Skeletal muscle cell (primary cell): ENCODE data around the gene TNF.
"Not testable (repeated sequence)": the region's sequence is repeated elsewhere in the genome, so short reads cannot be mapped to it uniquely, and the experiment has no call there.

ENCODE experiments used
- DNase-seq: peaks from one replicate; pipeline ENCODE4 v3.0.0-alpha.2; 2010; ENCODE audit warnings: low read depth
- H3K4me3 ChIP-seq: 2 replicates; pipeline ENCODE4 v1.5.1; 2011; ENCODE audit warnings: low read depth, mild to moderate bottlenecking, control low read depth, low read length, moderate library complexity

Gene TNF

DNA sequence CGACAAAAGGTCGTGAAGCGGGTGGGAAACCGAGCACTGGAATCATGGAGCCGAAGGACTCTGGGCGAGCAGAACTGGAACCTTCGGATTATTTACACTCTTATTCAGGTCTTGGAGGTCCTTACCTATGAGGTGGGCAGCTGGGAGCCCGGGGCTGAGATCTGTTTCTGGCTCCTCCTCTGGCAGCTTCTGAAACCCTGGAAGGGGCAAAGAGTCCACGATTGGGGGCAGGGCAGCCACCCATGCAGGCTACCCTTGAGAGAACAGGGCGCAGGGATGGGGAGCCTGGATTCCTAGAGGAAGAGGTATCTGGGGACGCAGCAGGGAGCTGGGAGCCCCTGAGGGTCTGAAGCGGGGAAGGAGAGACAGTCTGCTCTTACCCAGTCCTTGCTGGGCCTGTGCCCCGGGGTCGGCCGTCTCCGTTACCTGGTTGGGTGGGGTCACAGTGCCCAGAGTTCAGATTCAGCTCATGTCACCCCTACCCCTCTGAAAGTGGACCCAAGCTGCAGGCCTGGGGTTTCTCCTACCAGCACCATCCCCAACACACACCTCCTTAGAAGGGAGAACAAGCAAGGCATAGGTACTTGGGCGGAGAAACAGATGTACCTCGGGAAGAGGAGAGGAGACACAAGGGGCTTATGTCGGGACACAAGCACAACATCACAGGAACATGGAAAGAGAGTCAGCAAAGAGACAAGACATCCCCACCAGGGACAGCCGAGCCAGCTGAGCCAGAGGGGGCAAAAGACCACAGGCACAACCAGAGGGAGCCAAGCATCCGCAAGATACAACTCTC, 6.3 kb downstream of the TNF start:
- peak overlapping the region; percentile 85 for H3K4me3 ChIP-seq
- no peak for DNase-seq

DNA sequence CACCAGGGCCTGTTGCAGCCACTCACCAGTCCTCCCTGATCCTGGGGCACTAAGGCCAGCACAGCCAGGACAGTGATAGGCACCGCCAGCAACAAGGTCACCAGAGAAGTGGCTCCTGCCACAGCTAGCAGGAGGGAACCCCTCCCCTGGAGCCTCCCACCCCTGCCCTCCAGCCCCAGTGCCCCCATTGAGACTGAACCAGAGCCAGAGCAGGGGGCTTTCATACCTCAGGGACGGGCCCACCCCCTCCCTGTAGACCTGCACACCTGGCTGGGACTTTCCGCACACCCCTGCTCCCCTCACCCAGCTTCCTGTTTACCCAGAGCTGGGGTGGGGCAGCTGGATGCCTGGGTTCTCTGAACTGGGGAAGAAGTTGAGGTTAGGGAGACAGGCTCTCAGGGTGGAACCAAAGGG, 6.9 kb downstream of the TNF start, which contains the start of gene LTB:
TSS of gene LTB (minus strand) at position 195 of the 414 bp plus-strand sequence. CDS start at position 188, 7 bp downstream.
- DNase-seq: no peak
- H3K4me3 ChIP-seq: peak within 1 kb of the TSS; percentile 85

DNA sequence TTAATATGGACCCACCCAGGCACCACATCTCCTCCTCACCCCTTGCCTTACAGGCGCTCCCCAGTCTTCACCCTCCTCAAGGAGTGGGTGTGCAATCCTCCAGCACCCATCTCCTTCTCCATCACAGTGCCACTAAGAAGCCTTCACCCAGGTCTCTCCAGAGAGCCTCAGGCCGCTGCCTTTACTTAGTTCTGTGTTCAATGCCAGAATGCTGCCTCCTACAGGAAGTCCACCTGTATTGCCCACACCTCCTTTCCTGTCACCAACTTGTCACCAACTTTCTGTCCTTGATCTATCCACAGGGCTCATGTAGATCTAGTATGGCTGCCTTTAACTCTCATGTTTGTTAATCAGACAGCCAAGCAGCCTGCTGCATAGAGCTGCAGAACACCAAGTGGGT, 10.1 kb downstream of the TNF start:
- DNase-seq: no peak
- H3K4me3 ChIP-seq: no peak overlapping the region

DNA sequence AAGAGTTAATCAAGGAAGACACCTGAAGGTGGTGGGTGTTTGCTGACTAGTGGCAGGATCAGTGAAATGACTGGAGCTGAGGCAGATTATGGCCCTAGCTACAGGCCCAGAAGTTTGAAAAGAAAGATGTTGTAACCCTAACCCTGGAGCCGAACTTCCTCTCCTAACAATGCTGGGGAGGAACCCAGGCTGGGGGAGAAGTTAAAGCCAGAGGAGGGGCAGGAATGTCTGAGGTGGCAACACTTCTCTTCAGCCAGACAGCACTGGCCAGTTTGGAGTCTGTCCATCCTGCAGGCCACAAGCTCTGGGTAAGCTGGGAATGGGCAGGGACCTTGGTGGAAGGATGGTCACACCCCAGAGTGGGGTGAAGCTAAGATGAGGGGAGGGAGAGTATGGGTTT, 10.6 kb downstream of the TNF start, which contains the start of gene LST1:
TSS of gene LST1 (plus strand) at position 270 of the 400 bp plus-strand sequence. CDS start 1,023 bp downstream, outside the sequence.
- H3K4me3 ChIP-seq: no peak within 1 kb of the TSS

DNA sequence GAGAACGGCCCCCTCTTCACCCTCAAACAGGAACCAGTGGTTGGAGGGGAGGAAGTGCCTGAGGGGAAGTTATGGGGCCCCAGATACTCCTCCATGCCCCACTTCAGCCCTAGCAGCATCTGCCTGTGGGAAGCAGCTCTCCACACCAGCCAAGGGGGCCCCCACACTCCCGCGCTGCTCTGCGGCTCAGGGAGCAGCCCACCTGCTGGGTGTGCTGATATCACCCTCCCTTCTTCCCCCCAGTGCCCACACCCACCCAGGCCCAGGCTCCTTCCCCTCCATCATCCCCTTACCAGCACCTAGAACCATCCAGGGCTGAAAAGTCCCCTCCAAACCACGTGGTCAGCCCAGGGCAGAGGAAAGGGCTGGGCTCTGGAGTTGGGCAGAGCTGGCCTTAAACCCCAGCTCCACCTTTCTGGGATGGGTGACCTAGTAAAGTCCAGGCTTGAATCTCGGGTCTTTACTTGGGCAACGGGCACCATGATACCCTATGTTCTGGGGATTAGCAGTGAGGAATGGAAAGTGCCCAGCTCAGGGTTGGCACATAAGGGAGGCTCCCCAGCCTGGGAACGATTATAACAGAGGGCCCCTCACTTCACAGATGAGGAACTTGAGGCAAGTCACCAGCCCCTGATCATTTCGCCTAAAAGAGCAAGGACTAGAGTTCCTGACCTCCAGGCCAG, 11.4 kb downstream of the TNF start:
- no peak for DNase-seq
- no peak overlapping the region for H3K4me3 ChIP-seq

More for the DNA sequence above, 10.6 kb downstream of the TNF start, which contains the start of gene LST1:
- no peak for DNase-seq

DNA sequence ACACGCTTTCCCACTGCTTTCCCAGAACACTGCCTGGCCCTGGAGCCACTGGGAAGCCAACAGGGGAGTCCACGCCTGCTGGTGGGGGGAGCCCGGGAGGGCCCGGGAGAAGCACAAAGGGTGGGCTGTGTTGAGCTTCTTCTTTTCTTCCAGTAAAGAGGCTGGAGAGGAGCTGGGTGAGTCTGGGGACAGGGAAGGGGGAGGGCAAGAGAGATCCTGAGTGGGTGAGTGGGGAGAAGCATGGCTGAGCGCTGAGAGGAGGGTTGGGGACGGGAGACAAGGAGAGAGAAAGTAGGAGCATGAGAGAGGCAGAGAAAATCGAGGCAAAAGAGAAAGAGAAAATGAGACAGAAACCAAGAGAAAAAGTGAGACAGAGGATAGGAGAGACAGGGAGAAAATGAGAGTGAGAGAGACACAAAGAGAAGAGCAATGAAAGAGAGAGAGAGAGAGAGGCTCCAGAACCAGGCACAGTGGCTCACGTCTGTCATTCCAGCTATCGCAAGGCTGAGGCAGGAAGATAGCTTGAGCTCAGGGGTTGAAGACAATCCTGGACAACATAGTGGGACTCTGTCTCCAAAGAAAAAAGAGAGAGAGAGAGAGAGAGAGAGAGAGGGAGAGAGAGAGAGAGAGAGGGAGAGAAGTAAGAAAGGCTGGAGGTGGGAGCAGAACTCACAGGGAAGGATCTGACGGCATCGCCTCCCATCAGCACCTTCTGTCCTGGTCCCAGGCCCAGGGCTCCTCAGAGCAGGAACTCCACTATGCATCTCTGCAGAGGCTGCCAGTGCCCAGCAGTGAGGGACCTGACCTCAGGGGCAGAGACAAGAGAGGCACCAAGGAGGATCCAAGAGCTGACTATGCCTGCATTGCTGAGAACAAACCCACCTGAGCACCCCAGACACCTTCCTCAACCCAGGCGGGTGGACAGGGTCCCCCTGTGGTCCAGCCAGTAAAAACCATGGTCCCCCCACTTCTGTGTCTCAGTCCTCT, 12.7 kb downstream of the TNF start:
- no peak overlapping the region for H3K4me3 ChIP-seq
- DNase-seq: no peak

DNA sequence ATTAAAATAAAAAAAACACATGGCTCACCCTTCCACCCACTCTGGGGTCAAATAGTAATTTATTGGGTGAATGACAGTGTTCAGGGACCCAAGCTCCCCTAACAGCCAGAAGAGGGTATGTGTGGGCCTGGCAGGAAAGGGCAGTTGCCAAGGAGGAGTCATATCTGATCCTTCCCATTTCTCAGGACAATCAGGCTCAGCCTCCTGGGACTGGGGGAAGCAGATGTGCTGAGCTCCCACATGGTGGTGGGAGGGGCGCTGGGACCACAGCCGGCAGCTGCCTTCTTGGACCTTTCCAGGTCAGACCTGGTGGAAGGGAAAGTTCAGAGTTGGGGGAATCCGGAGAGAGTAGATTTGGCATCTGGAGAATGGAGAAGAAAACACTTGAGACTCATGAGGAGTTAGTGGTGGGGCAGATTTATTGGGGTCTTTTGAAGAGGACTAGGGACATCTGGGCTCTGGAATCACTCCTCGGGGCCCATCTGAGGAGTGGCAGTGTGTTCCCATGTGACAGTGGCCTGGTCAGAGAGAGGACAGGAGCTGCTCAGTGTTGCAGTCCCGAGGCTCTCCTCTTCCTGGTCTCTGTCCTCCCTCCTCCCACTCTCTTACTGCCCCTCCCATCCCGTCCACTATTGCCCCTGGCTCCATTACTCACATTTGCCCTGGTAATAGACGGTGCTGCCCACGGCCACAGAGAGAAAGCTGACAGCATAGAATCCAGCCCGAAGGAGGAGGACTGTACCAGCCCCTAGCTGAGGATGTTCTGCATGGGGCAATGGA, 13.7 kb downstream of the TNF start:
- H3K4me3 ChIP-seq: no peak overlapping the region
- no peak for DNase-seq

DNA sequence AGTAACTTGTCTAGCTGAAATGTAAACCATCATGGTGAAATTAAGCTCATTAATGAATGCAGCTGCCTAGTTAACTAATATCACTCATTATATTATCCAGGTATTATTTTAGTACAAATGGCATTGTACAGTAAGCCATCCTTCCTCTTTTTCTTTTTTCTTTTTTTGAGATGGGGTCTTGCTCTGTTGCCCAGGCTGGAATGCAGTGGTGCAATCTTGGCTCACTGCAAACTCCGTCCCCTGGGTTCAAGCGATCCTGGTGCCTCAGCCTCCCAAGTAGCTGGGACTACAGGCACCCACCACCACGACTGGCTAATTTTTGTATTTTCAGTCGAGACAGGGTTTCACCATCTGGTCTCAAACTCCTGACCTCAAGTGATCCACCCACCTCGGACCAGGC, 15.3 kb downstream of the TNF start:
- not testable (repeated sequence) for DNase-seq, H3K4me3 ChIP-seq

DNA sequence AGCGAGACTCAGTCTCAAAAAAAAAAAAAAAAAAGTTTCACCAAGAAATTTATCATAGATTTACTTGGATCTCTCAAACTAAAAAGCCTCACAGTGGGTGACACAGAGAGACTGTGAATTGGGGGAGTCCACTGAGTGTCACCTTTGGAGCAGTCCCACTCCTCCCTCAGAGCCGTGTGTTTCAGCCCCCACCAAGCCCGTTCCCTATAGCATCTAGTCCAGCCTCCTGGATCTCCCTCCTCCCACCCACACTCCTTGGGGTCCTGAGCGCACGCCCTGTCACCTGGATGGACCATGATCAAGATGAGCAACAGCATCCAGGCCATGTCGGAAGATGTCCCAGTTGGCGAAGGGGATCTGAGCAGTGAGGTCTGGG, 17.0 kb downstream of the TNF start:
- no peak overlapping the region for H3K4me3 ChIP-seq
- DNase-seq: no peak

DNA sequence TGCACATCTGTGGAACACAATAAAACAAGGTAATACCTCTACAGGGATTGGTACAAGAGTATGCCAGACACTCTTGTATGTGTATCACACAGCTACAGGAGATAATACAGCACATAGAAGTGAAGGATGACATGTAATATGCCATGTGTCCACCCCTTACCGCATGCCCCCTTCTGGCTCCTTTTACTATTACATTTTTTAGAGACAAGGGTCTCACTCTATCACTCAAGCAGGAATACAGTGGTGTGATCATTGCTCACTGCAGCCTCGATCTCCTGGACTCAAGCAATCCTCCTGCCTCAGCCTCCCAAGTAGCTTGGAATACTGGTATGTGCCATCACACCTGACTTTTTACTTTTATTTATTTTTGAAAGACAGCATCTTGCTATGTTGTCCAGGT, 21.6 kb downstream of the TNF start:
- no peak for DNase-seq
- no peak overlapping the region for H3K4me3 ChIP-seq

DNA sequence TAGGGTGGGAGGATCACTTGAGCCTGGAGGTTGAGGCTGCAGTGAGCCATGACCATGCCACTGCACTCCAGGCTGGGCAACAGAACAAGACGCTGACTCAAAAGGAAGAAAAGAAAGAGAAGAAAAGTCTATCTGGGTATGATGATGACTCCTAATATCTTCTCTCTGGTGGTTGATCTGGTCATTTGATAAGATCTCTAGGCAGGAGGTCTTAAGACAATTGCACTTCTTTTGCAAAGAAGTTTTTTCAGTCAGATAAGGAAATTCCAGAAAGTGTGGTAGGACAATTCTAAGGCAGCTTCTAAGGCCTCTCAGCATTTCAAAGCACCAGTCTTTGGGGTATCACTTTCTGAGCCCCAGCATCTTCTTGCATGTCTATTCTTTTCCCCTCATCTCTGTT, 32.0 kb downstream of the TNF start:
- no peak for DNase-seq
- H3K4me3 ChIP-seq: no peak overlapping the region

DNA sequence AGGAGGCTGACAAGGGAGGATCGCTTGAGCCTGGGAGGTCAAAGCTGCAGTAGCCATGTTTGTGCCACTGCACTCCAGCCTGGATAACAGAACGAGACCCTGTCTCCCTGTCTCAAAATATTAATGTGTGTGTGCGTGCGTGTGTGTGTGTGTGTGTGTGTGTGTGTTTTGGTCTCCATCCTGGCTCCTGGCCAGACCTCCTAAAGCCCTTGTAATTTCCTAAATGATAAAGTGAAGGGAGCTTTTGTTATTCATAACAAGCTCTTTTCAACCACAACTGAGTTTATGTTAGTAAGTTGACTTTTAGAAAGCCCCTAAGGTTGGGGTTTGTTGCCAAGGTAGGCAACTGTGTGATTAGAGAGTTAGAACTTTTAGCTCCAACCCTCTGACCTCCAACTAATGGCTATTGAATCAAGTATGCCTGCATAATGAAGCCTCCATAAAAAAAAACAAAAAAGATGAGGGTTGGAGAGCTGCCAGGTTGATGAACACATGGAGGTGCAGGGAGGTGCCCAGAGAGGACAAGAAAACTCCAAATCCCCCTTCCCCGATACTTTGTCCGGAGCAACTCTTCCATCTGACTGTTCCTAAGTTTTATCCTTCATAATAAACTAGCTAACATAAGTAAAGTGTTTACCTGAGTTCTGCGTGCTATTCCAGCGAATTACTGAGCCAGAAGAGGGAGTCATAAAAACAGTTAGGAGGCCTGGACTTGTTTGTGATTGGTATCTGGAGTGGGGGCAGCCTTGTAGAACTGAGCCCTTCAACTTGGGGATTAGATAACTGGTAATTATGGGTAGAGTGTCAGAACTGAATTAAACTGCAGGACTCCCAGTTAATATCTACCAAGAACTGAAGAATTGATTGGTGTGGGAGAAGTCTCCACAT, 34.4 kb downstream of the TNF start:
- no peak overlapping the region for H3K4me3 ChIP-seq
- DNase-seq: no peak

DNA sequence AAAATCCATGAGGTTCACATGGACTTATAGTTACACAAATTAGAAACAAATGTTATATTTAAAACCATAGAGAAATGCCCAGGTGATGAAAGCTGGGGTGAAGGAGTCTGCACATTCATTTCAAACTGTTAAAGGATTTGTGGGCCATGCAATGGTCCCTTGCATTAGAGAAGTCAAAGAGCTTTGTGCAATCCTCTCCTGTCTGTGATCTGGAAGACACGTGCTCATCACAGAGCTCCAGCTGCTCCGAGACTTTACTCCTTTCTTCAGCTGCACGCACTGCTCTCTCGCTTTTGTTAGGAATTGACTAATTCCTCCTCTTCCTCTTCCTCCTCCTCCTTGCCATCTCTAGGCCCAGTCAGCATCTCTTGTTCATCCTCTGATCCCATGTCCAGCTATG, 35.6 kb downstream of the TNF start:
- no peak for DNase-seq
- no peak overlapping the region for H3K4me3 ChIP-seq

DNA sequence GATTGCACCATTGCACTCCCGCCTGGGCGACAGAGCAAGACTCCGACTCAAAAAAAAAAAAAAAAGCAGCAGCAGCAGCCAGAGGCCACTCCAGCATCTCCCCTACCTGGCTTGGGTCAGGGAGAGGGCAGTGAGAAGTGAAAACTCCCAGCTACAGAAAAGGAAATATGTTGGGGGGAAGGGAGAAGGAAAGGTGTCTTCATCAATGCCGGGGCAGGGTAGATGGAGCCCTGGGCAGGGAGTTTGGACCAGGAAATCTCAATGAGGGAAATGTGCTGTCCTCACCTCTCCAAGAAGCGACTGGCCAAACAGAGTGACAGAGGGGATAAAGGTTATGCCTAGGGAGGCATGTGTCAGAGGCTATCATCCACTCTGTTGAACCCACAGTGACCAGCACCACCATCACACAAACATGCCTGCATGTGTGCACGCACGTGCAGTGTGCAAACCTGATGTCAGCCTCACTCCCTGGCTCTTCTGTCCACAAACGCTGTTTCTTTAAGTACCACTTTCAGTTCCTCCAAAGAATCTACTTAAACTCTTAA, 38.8 kb downstream of the TNF start:
- DNase-seq: no peak
- H3K4me3 ChIP-seq: no peak overlapping the region

DNA sequence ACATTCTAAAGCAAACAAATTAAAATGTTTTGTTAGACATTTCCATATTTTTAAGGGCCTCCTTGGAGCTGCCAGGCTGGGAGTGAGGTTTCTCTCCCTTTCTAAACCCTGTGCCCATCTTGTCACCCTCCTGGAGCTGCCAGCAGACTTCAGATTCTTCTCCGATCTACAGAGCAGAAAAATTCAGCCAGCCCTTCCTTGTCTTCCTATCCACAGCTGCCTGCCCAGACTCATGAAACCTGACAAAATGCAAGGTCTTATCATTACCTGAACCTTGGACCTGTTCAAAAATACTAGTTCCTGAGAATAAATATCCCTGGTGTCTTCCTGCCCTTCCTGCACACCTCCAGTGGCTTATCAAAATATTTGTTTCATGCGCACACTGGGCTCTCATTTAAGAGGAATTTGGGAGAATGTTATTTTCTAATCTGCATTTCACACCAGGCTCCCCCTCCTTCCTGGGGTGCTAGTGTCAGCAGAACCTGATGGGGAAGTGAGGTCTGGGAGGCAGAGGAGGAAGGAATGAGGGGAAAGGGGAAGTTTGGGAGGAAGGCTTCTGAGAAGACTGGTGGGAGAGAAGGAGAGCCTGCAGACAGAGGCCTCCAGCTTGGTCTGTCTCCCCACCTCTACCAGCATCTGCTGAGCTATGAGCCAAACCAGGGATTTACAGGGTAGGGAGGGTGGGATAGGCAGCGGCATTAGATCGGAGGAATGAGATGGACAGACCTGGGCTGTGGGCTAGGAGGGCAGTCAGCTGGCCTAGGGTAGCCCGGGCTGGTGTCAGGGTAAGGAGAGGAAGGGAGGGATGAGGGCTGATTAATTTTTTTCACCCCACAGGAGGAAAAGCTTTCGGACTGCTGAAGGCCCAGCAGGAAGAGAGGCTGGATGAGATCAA, 39.6 kb downstream of the TNF start, which contains the start of gene AIF1:
TSS of gene AIF1 (plus strand) at position 551 of the 895 bp plus-strand sequence. CDS start at position 647, 96 bp downstream.
- no peak within 1 kb of the TSS for H3K4me3 ChIP-seq
- no peak for DNase-seq

DNA sequence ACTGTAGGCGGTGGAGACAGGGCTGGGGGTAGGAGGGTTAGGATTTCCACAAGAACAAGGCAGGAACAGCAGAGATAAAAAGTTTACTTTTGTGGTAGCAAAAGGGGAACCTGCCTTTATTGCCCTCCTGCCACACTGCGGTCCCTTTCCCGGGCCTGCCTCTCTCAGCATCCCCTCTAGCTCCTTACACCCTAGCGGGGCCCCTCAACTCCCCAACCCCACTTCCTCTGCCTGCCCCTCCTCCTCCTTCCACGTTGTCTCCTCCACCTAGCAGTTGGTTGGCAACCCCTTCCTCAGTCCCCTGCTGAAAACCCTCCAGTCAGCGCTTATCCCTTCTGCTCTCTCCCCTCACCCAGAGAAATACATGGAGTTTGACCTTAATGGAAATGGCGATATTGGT, 40.4 kb downstream of the TNF start:
- no peak for DNase-seq
- H3K4me3 ChIP-seq: no peak overlapping the region

DNA sequence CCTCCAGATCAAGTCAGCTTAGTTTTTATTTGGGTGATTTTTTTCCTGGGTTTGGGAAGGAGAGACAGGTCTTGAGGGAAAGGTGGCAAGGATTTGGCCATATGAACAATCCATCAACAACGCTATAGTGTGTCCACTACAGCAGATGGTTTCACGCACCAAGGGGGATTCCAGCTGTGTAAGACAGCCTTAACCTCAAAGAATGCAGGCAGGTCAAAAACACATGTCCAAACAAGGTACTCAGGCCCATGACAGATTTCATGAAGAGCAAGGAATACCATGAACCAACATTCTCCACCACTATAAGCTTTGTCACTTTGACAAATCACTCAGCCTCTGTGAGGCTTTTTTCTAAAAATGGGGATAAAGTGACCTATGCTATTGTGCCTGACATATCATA, 41.6 kb downstream of the TNF start:
- no peak for DNase-seq
- H3K4me3 ChIP-seq: no peak overlapping the region
